Gastrocnemius medialis (tissue), 4 donors: Measurements from ENCODE around the gene MAGI1.

Experiments used
- POLR2A ChIP-seq, 2 donors: fragments of 450-650 bp; IDR thresholded peaks; one replicate each; pipeline ENCODE4 v1.6.1; 2017; ENCODE audit warnings: antibody characterized with exemption in 2 of 2, mild to moderate bottlenecking in 2 of 2, moderate library complexity in 2 of 2
- TF ChIP-seq, protein P1 (sequence below), 5 experiments: fragments of 450-650 bp in 3 of 5; fragments of 200-600 bp in 2 of 5; sonication (generic) in 2 of 5; IDR thresholded peaks in 4 of 5; conservative IDR thresholded peaks in 1 of 5; 1 replicate in 4 of 5; 2 replicates in 1 of 5; pipeline ENCODE4 v1.5.1; 2016 to 2019; ENCODE audit warnings: antibody characterized with exemption in 5 of 5, mild to moderate bottlenecking in 3 of 5, moderate library complexity in 3 of 5

DNA sequence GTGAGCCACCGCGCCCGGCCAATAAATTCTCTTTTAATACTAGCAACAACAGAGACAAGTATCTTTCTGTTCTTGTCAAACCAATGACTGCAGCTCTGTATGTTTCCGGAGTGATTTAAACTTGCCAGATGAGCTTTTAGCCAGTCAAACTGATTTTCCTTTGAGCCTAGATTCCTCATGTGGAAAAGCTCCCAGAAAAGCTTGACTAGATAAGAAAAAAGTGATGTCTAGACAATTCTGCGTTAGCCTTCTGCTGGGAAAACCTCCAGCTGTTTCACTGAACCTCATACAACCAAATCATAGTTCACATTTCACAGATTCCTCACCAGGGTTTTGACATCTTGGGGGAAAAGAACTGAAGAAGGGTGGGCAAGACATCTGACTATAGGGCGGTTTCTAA lies 78.6 kb downstream of the MAGI1 start:
- TF ChIP-seq, protein P1, sequence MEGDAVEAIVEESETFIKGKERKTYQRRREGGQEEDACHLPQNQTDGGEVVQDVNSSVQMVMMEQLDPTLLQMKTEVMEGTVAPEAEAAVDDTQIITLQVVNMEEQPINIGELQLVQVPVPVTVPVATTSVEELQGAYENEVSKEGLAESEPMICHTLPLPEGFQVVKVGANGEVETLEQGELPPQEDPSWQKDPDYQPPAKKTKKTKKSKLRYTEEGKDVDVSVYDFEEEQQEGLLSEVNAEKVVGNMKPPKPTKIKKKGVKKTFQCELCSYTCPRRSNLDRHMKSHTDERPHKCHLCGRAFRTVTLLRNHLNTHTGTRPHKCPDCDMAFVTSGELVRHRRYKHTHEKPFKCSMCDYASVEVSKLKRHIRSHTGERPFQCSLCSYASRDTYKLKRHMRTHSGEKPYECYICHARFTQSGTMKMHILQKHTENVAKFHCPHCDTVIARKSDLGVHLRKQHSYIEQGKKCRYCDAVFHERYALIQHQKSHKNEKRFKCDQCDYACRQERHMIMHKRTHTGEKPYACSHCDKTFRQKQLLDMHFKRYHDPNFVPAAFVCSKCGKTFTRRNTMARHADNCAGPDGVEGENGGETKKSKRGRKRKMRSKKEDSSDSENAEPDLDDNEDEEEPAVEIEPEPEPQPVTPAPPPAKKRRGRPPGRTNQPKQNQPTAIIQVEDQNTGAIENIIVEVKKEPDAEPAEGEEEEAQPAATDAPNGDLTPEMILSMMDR (IDR thresholded peaks at IDR 0.05 in 4 of 5, conservative IDR thresholded peaks at IDR 0.05 in 1 of 5), result no peak
- no peak for TF ChIP-seq POLR2A (IDR thresholded peaks at IDR 0.05)
